Heart left ventricle (tissue), 16 donors: ENCODE results near the gene SLC38A10. TPM values are rescaled to one million over a fixed set of nuclear protein-coding genes. Genes with fewer than 3 reads are reported as not detected.
A peak's percentile ranks its signal among the peaks of the same experiment; 100 is the strongest.

ENCODE experiments used
- ATAC-seq, 4 donors: fragments of 200-7000 bp; cut with Tn5 transposase; one replicate each; pipeline ENCODE4 v1.9.1; 2020 to 2022; ENCODE audit warnings: moderate library complexity in 4 of 4, mild to moderate bottlenecking in 3 of 4, moderate number of reproducible peaks in 1 of 4
- DNase-seq, 5 donors: peaks; one replicate each; pipeline ENCODE4 v3.0.0-alpha.2; 2020
- H3K27ac ChIP-seq, 12 donors: fragments of 200-600 bp; sonication (generic) in 4 of 12; one replicate each; pipeline versions ENCODE4 v1.5.0 to v1.8.0; 2016 to 2022; ENCODE audit warnings: mild to moderate bottlenecking in 2 of 12
- H3K27me3 ChIP-seq, 9 donors: fragments of 200-600 bp; sonication (generic) in 2 of 9; one replicate each; pipeline versions ENCODE4 v1.5.1 to v1.8.0; 2016 to 2022; ENCODE audit warnings: mild to moderate bottlenecking in 3 of 9
- H3K36me3 ChIP-seq, 9 donors: fragments of 200-600 bp; sonication (generic) in 2 of 9; one replicate each; pipeline versions ENCODE4 v1.5.0 to v1.8.0; 2018 to 2022; ENCODE audit warnings: mild to moderate bottlenecking in 2 of 9
- H3K4me1 ChIP-seq, 12 donors: fragments of 200-600 bp; sonication (generic) in 4 of 12; one replicate each; pipeline versions ENCODE4 v1.5.0 to v1.8.0; 2016 to 2022; ENCODE audit warnings: mild to moderate bottlenecking in 3 of 12
- H3K4me3 ChIP-seq, 12 donors: fragments of 200-600 bp; sonication (generic) in 4 of 12; one replicate each; pipeline versions ENCODE4 v1.5.0 to v1.8.0; 2017 to 2022; ENCODE audit warnings: mild to moderate bottlenecking in 9 of 12, moderate library complexity in 4 of 12
- H3K9me3 ChIP-seq, 12 donors: fragments of 200-600 bp; sonication (generic) in 4 of 12; one replicate each; pipeline versions ENCODE4 v1.5.0 to v1.8.0; 2016 to 2022; ENCODE audit warnings: mild to moderate bottlenecking in 1 of 12
- CTCF ChIP-seq, 12 donors: fragments of 200-600 bp; sonication (generic) in 4 of 12; IDR thresholded peaks; one replicate each; pipeline versions ENCODE4 v1.5.0 to v1.8.0; 2018 to 2022; ENCODE audit warnings: antibody characterized with exemption in 12 of 12, mild to moderate bottlenecking in 5 of 12
- POLR2A ChIP-seq, 2 donors: fragments of 450-650 bp; IDR thresholded peaks; one replicate each; pipeline ENCODE4 v1.6.1; 2017; ENCODE audit warnings: antibody characterized with exemption in 2 of 2, mild to moderate bottlenecking in 2 of 2, moderate library complexity in 2 of 2
- WGBS, 4 donors: extraction: QIAGEN DNeasy Blood & Tissue Kit in 2 of 4; methylation state at CpG; one replicate each; pipeline versions ENCODE4 v1.1.5 to v1.1.7; 2013 to 2018; 5-methylcytosine and 5-hydroxymethylcytosine counted together
- intact Hi-C, 10 donors: fragments of 100-400 bp; cut with DNase I; formaldehyde crosslinking; loops; one replicate each; pipeline versions ENCODE4 v1.11.1 to v1.14.2; 2022
- polyA plus RNA-seq, 2 donors: library from polyadenylated mRNA; stranded (reverse); fragments of 200-250 nt; gene quantifications; one replicate each; pipeline ENCODE4 v1.2.3, GENCODE V29; 2013
- total RNA-seq, 9 donors: library from RNA; depleted of rRNA in 2 of 9; stranded (reverse); fragments of >200 nt in 2 of 9; fragmentation: NEBNext Ultra II Directional in 3 of 9; extraction: Animal tissue kit (Norgen Biotek cat#: 25700) in 3 of 9; gene quantifications; one replicate each; pipeline versions ENCODE4 v1.1.0 to v1.2.4, GENCODE V29; 2016 to 2023
- donor health status: ischemic (EF 13 %, LVEDD 7.1; RV severe dilation, severe dysfunction).
- donor health status: healthy with polysubstance abuse.
- donor health status: DM: no; HTN: yes; CAD: no.
- donor health status: DM: no; HTN: no; CAD: no.
- donor health status: ischemic (EF 25% LVEDD 6.9; RV normal size, moderate dysfunction).
- donor health status: ischemic (EF 25% LVEDD 5.7; RV mildly dilated, moderate dysfunction).
- donor health status: healthy.
- donor health status: DM: yes; HTN: yes; CAD: no.
- donor health status: ischemic (EF 35%, LVEDD 5.7; RV mildly dilated, moderate dysfunction).
- donor health status: nonischemic (EF 11% LVEDD 7.7; RV severe dilation, severe dysfunction).
- donor health status: DM: yes; HTN: yes; CAD: no.
- donor health status: PGD.
- donor health status: ischemic (EF 29% LVEDD 5.4; RV normal size, mild dysfunction).
- donor health status: nonischemic (EF 23%, LVEDD 6.1; RV moderate dilation, normal function).

Gene SLC38A10
- total and polyA plus RNA-seq, 11 donors = 27.4 to 67.7 (median 46.7) TPM

GRCh38 chr17:81240761-81241160 is 54.3 kb downstream of the SLC38A10 start:
- H3K36me3 ChIP-seq = peaks cover 0 to 23% (median 0%) of the 10 kb centered on the region in 9 donors
- no peaks in the 10 kb centered on the region for H3K27me3 ChIP-seq
- peaks cover 5 to 39% (median 25%) of the 10 kb centered on the region in 12 donors for H3K4me1 ChIP-seq
- TF ChIP-seq POLR2A (IDR thresholded peaks at IDR 0.05) = no peak
- TF ChIP-seq CTCF (IDR thresholded peaks at IDR 0.05) = no peak
- DNase-seq = no peak
- H3K27ac ChIP-seq = no peak overlapping the region
- intact Hi-C loops = loop anchor here (1.0 to 10.0 kb wide), 5 partner anchors 98 to 248 kb away; partner anchors contain the start of genes CHMP6 (in 2 of the 10) and BAIAP2 (in 1 of the 10)
- no peak for ATAC-seq
- no peaks in the 10 kb centered on the region for H3K9me3 ChIP-seq
- no peak overlapping the region for H3K4me3 ChIP-seq
- WGBS, 4 donors = 70 to 75% (median 72%) methylated on average over 8 of the region's 8 CpGs

DNA sequence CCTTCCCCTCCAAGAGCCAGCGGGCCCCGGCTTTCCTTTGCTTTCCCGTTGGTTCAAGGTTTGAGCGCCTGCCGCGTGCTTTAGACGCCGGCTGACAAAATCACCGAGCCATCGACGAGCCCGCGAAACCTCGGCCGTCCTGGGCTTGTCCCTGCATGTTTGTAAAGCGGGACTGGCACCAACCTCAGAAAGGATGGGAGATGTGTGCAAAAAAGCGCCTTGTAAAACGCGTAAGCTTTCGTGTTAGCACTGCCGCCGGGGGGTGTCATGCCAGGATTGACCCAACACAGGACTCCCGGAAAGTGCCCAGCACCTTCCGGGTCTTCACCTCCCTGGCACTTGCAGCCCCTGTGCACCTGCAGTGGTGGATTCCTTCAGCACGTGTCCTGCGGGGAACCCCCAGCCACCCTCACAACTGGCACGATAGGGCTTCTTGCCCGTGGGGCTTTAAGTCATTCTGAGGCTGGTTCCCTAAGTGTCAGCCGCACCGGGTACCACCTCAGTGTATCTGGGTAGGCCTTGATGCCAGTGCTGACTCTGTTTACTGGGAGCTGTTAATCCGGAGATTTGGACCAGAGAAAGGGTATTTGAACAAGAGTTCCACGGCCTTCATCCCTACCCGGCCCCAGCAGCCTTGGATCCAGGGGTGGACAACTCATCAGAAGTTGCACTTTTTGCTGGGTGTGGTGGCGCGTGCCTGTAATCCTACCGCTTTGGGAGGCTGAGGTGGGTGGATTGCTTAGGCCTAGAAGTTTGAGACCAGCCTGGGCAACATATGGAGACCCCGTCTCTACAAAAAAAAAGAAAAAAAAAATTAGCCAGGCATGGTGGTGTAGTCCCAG is 55.2 kb downstream of the SLC38A10 start:
- DNase-seq (no peak), ATAC-seq (no peak)
- TF ChIP-seq POLR2A (IDR thresholded peaks at IDR 0.05) = no peak
- no peak for TF ChIP-seq CTCF (IDR thresholded peaks at IDR 0.05)
- WGBS, 4 donors = 19 to 20% (median 19%) methylated on average over 36 to 37 of the region's 37 CpGs
- peak overlapping the region; percentile 82 to 100 (median 92) for H3K4me3 ChIP-seq
- intact Hi-C loops = loop anchor here in 7 of 10 donors (2.0 to 10.0 kb wide), 5 partner anchors 97 to 248 kb away; partner anchors contain the start of genes CHMP6 (in 2 of the 7) and BAIAP2 (in 1 of the 7)
- H3K9me3 ChIP-seq = no peaks in the 10 kb centered on the region
- H3K4me1 ChIP-seq = peaks cover 5 to 39% (median 25%) of the 10 kb centered on the region in 12 donors
- H3K27ac ChIP-seq = peak overlapping the region; percentile 43 to 93 (median 86)
- no peaks in the 10 kb centered on the region for H3K27me3 ChIP-seq
- H3K36me3 ChIP-seq = peaks cover 0 to 18% (median 0%) of the 10 kb centered on the region in 9 donors

GRCh38 chr17:81238815-81239713 is 56.0 kb downstream of the SLC38A10 start, which contains the start of the genes NDUFAF8 and TEPSIN:
NDUFAF8 (plus strand) TSS chr17:81239318; CDS start chr17:81239364, 46 bp downstream.
TEPSIN (minus strand) TSS chr17:81239055; CDS start chr17:81239033, 22 bp downstream.
- Histone ChIP-seq H3K4me3 (peak within 1 kb of the TSS; percentile 82 to 100 (median 92)), H3K36me3 (peaks cover 0 to 18% (median 0%) of the 10 kb centered on the region in 9 donors), H3K9me3 (no peaks in the 10 kb centered on the region), H3K4me1 (peaks cover 5 to 39% (median 25%) of the 10 kb centered on the region in 12 donors), H3K27ac (peak within 1 kb of the TSS; percentile 43 to 93 (median 86)), H3K27me3 (no peaks in the 10 kb centered on the region)
- TF ChIP-seq POLR2A (IDR thresholded peaks at IDR 0.05) = peak in 1 of 2 donors; percentile 69
- peak in 2 of 12 donors; percentile 6 to 28 for TF ChIP-seq CTCF (IDR thresholded peaks at IDR 0.05)
- ATAC-seq = peak; percentile 97 to 99 (median 98)
- intact Hi-C loops = loop anchor here in 1 of 10 donors (10.0 kb wide), 1 partner anchor 224 kb away; no protein-coding TSS in a partner anchor
- WGBS, 4 donors = 0 to 1% (median 0%) methylated on average over 35 to 100 of the region's 100 CpGs
- peak; percentile 97 to 98 (median 98) for DNase-seq
